Measurements from ENCODE around the gene DHX8. TPM values are rescaled to one million over a fixed set of nuclear protein-coding genes. Genes with fewer than 3 reads are reported as not detected.

The DHX8 gene
- total and polyA plus RNA-seq, 2 donors (not counting 3 experiments of a cell fraction or from before 2014, with no cell fraction given) = 34.9 to 65.6 TPM

DNA sequence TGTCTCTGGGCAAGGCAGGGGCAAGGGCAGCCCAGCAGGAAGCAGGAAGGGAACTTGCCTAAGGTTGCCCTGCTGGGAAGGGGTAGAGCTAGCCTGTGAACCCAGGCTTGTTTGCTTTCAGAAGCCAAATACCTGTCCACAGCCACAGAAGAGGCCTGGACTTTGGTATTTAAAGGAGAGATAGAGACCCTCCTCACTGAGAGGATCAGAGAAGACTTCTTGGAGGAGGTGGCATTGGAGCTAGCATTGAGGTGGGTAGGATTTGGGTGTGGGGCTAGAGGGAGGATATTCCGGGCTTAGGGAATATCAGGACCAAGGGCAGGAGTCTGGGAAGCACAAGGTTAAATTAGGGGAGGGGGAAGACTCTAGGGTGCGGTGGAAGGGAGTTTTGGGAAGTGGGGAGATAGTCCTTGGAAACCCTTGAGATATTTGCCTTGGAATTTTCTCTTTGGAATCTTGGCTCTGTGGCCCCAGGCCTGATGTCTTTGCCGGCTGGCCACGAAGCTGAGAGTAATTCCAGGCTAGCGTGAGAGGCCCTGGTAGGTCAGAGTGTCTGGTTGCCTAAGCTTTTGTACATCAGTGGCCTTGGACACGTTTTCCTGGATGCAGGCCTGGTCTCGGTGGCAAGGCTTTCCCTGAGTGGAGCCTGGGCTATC is 75.5 kb downstream of the DHX8 start:
- no peaks in the 10 kb centered on the region for H4K20me1 ChIP-seq (replicated peaks; ENCODE audit: control insufficient read depth, extremely low read depth, insufficient read depth, low read length)
- intact Hi-C loops (cut with micrococcal nuclease) (no loop called here), dilution Hi-C loops (cut with MboI; ENCODE audit: extremely low pct_ligation_motif_present, low sequenced_read_pairs) (no loop called here)
- CTCF ChIA-PET = no interaction called here
- DNase-seq (ENCODE audit: low read depth, low spot score) = no peak
- H3K9me3 ChIP-seq (replicated peaks; ENCODE audit: control insufficient read depth, insufficient read depth, low read length) = no peaks in the 10 kb centered on the region
- H3K79me2 ChIP-seq (ENCODE audit: control insufficient read depth, insufficient read depth, low read length) = no peaks in the 10 kb centered on the region
- H3K4me3 ChIP-seq (replicated peaks in 1 of 3; ENCODE audit: insufficient read depth in 1 of 3, low read depth in 1 of 3, low read length in 3 of 3) = no peak overlapping the region
- TF ChIP-seq, protein P1, sequence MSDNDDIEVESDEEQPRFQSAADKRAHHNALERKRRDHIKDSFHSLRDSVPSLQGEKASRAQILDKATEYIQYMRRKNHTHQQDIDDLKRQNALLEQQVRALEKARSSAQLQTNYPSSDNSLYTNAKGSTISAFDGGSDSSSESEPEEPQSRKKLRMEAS (IDR thresholded peaks at IDR 0.05; ENCODE audit: insufficient read depth, insufficient read length) = no peak
- no peak for TF ChIP-seq POLR2AphosphoS5 (IDR thresholded peaks at IDR 0.05; ENCODE audit: insufficient read depth, low read depth, low read length)
- TF ChIP-seq POLR2A (IDR thresholded peaks at IDR 0.05; ENCODE audit: low read depth, low read length) = no peak
- no peak for TF ChIP-seq GATA2 (IDR thresholded peaks at IDR 0.05; ENCODE audit: insufficient read depth, insufficient read length, low read depth, low read length)
- TF ChIP-seq, protein P2, sequence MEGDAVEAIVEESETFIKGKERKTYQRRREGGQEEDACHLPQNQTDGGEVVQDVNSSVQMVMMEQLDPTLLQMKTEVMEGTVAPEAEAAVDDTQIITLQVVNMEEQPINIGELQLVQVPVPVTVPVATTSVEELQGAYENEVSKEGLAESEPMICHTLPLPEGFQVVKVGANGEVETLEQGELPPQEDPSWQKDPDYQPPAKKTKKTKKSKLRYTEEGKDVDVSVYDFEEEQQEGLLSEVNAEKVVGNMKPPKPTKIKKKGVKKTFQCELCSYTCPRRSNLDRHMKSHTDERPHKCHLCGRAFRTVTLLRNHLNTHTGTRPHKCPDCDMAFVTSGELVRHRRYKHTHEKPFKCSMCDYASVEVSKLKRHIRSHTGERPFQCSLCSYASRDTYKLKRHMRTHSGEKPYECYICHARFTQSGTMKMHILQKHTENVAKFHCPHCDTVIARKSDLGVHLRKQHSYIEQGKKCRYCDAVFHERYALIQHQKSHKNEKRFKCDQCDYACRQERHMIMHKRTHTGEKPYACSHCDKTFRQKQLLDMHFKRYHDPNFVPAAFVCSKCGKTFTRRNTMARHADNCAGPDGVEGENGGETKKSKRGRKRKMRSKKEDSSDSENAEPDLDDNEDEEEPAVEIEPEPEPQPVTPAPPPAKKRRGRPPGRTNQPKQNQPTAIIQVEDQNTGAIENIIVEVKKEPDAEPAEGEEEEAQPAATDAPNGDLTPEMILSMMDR (IDR thresholded peaks at IDR 0.05; ENCODE audit: extremely low read depth in 1 of 2, insufficient read depth in 1 of 2, low read depth in 1 of 2, low read length in 2 of 2) = no peak
- no peak for TF ChIP-seq MYC (IDR thresholded peaks at IDR 0.05; ENCODE audit: low read depth, low read length)
- no peak for TF ChIP-seq EZH2 (IDR thresholded peaks at IDR 0.05; ENCODE audit: borderline replicate concordance, low read depth, low read length, severe bottlenecking)
- TF ChIP-seq FOS (IDR thresholded peaks at IDR 0.05; ENCODE audit: borderline replicate concordance, insufficient read depth, low read length) = no peak
- no peak for TF ChIP-seq JUN (IDR thresholded peaks at IDR 0.05; ENCODE audit: borderline replicate concordance, insufficient read depth, insufficient read length, low read depth)
- H3K9me1 ChIP-seq (replicated peaks; ENCODE audit: control insufficient read depth, extremely low read depth, insufficient read depth, low read length) = no peaks in the 10 kb centered on the region
- no peak overlapping the region for H3K9ac ChIP-seq (replicated peaks; ENCODE audit: extremely low read depth, insufficient read depth, low read length)
- BruUV-seq (replicated peaks) = no TSS peak
- FAIRE-seq = no peak
- no peak overlapping the region for H3K27ac ChIP-seq (ENCODE audit: insufficient read depth, low read depth, low read length)
- no peak overlapping the region for H2AFZ ChIP-seq (ENCODE audit: low read depth, low read length)
- peaks cover 16% of the 10 kb centered on the region in 2 experiments for H3K27me3 ChIP-seq (ENCODE audit: control insufficient read depth in 2 of 2, insufficient read depth in 2 of 2, low read length in 2 of 2)
- no peaks in the 10 kb centered on the region for H3K36me3 ChIP-seq (ENCODE audit: control insufficient read depth in 2 of 2, extremely low read depth in 1 of 2, insufficient read depth in 2 of 2, low read length in 2 of 2)
- POLR2A ChIA-PET = no interaction called here
- peaks cover 7% of the 10 kb centered on the region for H3K4me1 ChIP-seq (ENCODE audit: control insufficient read depth, extremely low read depth, insufficient read depth, low read length)
- H3K4me2 ChIP-seq (ENCODE audit: insufficient read depth, low read length) = no peak overlapping the region
